ENCODE results near the gene AMOTL2. TPM values are rescaled to one million over a fixed set of nuclear protein-coding genes. Genes with fewer than 3 reads are reported as not detected.

The AMOTL2 gene
- total RNA-seq, 1 experiment from 2014 or later, result 59.6 TPM

DNA sequence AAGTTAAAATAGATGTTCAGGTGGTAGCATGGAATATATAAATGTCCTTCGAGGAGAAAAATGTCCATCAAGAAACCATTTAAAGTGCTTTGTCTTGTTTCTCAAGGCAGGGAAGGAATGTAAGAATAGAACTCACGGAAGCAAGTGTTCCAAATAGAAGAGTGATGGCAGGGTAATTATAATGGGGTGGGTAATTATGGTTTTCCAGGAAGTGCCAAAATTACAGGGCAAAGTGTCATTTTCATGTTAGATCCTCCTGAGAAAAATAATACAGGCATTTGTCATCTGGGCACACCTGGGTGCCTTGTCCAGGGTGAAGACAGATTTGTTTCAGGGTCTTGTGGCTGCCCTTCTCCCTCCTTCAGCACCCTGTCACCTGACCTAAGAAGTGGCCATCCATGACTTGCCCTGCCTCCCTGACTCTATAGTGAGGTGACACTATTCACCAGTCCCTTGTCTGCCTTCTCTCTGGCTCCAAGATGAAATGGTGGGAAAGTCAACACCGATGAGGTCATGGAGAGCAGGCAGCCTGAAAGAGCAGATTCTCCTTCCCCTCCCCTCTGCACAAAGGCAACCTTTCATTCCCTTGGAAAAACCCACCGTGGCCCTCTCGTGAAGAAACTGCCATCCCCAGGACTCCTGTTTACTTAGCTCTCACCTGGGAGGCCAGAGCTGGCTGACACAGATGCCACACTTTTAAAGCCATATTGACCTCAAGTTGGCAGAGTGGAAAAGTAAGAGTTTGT lies 45.1 kb upstream of the AMOTL2 start:
- no peak for TF ChIP-seq EZH2 (IDR thresholded peaks at IDR 0.05; ENCODE audit: borderline replicate concordance, low read depth, low read length, poor library complexity, severe bottlenecking)
- TF ChIP-seq, protein P1, sequence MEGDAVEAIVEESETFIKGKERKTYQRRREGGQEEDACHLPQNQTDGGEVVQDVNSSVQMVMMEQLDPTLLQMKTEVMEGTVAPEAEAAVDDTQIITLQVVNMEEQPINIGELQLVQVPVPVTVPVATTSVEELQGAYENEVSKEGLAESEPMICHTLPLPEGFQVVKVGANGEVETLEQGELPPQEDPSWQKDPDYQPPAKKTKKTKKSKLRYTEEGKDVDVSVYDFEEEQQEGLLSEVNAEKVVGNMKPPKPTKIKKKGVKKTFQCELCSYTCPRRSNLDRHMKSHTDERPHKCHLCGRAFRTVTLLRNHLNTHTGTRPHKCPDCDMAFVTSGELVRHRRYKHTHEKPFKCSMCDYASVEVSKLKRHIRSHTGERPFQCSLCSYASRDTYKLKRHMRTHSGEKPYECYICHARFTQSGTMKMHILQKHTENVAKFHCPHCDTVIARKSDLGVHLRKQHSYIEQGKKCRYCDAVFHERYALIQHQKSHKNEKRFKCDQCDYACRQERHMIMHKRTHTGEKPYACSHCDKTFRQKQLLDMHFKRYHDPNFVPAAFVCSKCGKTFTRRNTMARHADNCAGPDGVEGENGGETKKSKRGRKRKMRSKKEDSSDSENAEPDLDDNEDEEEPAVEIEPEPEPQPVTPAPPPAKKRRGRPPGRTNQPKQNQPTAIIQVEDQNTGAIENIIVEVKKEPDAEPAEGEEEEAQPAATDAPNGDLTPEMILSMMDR (conservative IDR thresholded peaks at IDR 0.05; ENCODE audit: low read depth, low read length), result no peak
- ChIA-PET CTCF (no interaction called here), POLR2A (ENCODE audit: low non-redundant PET) (no interaction called here)
- no peak overlapping the region for H3K27ac ChIP-seq (ENCODE audit: low read depth, low read length, poor library complexity, severe bottlenecking)
- DNase-seq (ENCODE audit: low spot score), result no peak
- H3K9me3 ChIP-seq (ENCODE audit: low read depth, low read length, poor library complexity, severe bottlenecking), result no peaks in the 10 kb centered on the region
- no peaks in the 10 kb centered on the region for H3K4me1 ChIP-seq (ENCODE audit: insufficient read depth, low read length, poor library complexity, severe bottlenecking)
- BruUV-seq (replicated peaks), result no TSS peak
- H3K4me3 ChIP-seq (ENCODE audit: low read depth, low read length, poor library complexity, severe bottlenecking), result no peak overlapping the region
- H3K27me3 ChIP-seq (replicated peaks; ENCODE audit: insufficient read depth, low read depth, low read length, poor library complexity), result peaks cover 14% of the 10 kb centered on the region
- no peaks in the 10 kb centered on the region for H3K36me3 ChIP-seq (ENCODE audit: insufficient read depth, low read length, poor library complexity, severe bottlenecking)
- intact Hi-C loops (cut with micrococcal nuclease; ENCODE audit: unreplicated experiment), result no loop called here

DNA sequence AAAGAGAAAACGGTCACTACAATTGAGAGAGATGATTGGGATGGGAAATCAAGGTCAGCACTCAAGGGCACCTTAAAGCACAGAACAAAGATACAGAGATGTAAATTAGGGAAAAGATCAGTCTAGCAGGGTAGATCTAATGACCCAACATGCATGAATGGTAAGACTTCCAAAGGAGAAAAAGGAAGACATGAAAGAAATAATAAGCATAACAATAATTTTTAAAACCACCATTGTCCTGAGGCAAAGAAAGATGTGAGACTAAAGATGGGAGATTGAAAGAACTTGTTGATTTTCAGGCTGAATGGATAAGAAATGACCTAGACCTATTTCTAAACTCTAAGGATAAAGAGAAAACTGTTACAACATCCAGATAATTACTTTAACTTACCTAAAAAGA lies 34.8 kb upstream of the AMOTL2 start:
- H3K27me3 ChIP-seq (replicated peaks; ENCODE audit: insufficient read depth, low read depth, low read length, poor library complexity), result peaks cover 61% of the 10 kb centered on the region
- intact Hi-C loops (cut with micrococcal nuclease; ENCODE audit: unreplicated experiment), result no loop called here
- POLR2A ChIA-PET (ENCODE audit: low non-redundant PET), result no interaction called here
- no TSS peak for BruUV-seq (replicated peaks)
- H3K4me3 ChIP-seq (ENCODE audit: low read depth, low read length, poor library complexity, severe bottlenecking), result no peak overlapping the region
- no peaks in the 10 kb centered on the region for H3K9me3 ChIP-seq (ENCODE audit: low read depth, low read length, poor library complexity, severe bottlenecking)
- CTCF ChIA-PET, result no interaction called here
- TF ChIP-seq, protein P1 (conservative IDR thresholded peaks at IDR 0.05; ENCODE audit: low read depth, low read length), result no peak
- TF ChIP-seq EZH2 (IDR thresholded peaks at IDR 0.05; ENCODE audit: borderline replicate concordance, low read depth, low read length, poor library complexity, severe bottlenecking), result no peak
- H3K36me3 ChIP-seq (ENCODE audit: insufficient read depth, low read length, poor library complexity, severe bottlenecking), result no peaks in the 10 kb centered on the region
- no peak for DNase-seq (ENCODE audit: low spot score)
- H3K27ac ChIP-seq (ENCODE audit: low read depth, low read length, poor library complexity, severe bottlenecking), result no peak overlapping the region
- H3K4me1 ChIP-seq (ENCODE audit: insufficient read depth, low read length, poor library complexity, severe bottlenecking), result peaks cover 3% of the 10 kb centered on the region

DNA sequence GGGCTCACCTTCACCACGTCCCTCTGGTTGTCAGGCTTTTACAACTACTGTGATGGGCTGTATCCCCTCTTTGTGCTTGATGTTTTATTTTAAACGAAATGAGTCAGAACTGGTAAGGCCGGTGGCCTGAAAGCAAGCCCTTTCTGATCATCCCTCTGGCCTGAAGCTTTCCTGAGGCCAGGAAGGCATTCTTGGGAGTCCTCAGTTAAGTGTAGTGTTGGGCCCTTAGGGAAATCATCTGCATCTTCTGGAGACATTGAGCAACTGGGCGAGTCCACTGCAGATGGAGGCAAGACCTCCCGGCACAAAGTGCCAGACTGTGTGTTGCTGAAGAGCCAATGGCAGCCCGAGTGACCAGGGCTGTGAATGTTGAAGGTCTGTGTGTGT lies 33.0 kb upstream of the AMOTL2 start:
- Histone ChIP-seq H3K4me1 (ENCODE audit: insufficient read depth, low read length, poor library complexity, severe bottlenecking) (peaks cover 3% of the 10 kb centered on the region), H3K36me3 (ENCODE audit: insufficient read depth, low read length, poor library complexity, severe bottlenecking) (no peaks in the 10 kb centered on the region), H3K4me3 (ENCODE audit: low read depth, low read length, poor library complexity, severe bottlenecking) (no peak overlapping the region), H3K27me3 (replicated peaks; ENCODE audit: insufficient read depth, low read depth, low read length, poor library complexity) (peaks cover 57% of the 10 kb centered on the region), H3K27ac (ENCODE audit: low read depth, low read length, poor library complexity, severe bottlenecking) (no peak overlapping the region), H3K9me3 (ENCODE audit: low read depth, low read length, poor library complexity, severe bottlenecking) (peaks cover 5% of the 10 kb centered on the region)
- no peak for DNase-seq (ENCODE audit: low spot score)
- no TSS peak for BruUV-seq (replicated peaks)
- ChIA-PET CTCF (no interaction called here), POLR2A (ENCODE audit: low non-redundant PET) (no interaction called here)
- TF ChIP-seq EZH2 (IDR thresholded peaks at IDR 0.05; ENCODE audit: borderline replicate concordance, low read depth, low read length, poor library complexity, severe bottlenecking), result no peak
- TF ChIP-seq, protein P1 (conservative IDR thresholded peaks at IDR 0.05; ENCODE audit: low read depth, low read length), result no peak
- intact Hi-C loops (cut with micrococcal nuclease; ENCODE audit: unreplicated experiment), result no loop called here

Measured in A673 (cell line).